ENCODE measurements around the gene RAPGEF4.

GRCh38 chr2:172889768-172890430 lies 154.3 kb downstream of the RAPGEF4 start:
- TF ChIP-seq CTCF (conservative IDR thresholded peaks at IDR 0.05; ENCODE audit: low read length) (no peak), EZH2phosphoT487 (IDR thresholded peaks at IDR 0.05; ENCODE audit: borderline replicate concordance) (no peak)
